ENCODE results near the gene TFAP2B.

The TFAP2B gene

GRCh38 chr6:50825375-50826036, 6.8 kb downstream of the TFAP2B start:
- H3K4me1 ChIP-seq (ENCODE audit: control insufficient read depth, insufficient read depth, low read length), result peaks cover 84% of the 10 kb centered on the region
- H3K27me3 ChIP-seq (ENCODE audit: control insufficient read depth, insufficient read depth, low read length), result peaks cover 100% of the 10 kb centered on the region
- H3K9ac ChIP-seq (ENCODE audit: low read depth, low read length), result no peak overlapping the region
- no peaks in the 10 kb centered on the region for H3K36me3 ChIP-seq (ENCODE audit: control insufficient read depth, insufficient read depth, low read length)
- H3K9me3 ChIP-seq (ENCODE audit: control insufficient read depth, insufficient read depth, low read length), result no peaks in the 10 kb centered on the region
- H3K4me3 ChIP-seq (ENCODE audit: low read depth, low read length), result peak overlapping the region; percentile 44
- H3K27ac ChIP-seq (ENCODE audit: low read depth, low read length), result no peak overlapping the region

- Histone ChIP-seq H3K9me3 (ENCODE audit: control insufficient read depth, insufficient read depth, low read length) (no peaks in the 10 kb centered on the region), H3K9ac (ENCODE audit: low read depth, low read length) (no peak overlapping the region), H3K27me3 (ENCODE audit: control insufficient read depth, insufficient read depth, low read length) (peaks cover 100% of the 10 kb centered on the region), H3K4me3 (ENCODE audit: low read depth, low read length) (peak overlapping the region; percentile 44), H3K4me1 (ENCODE audit: control insufficient read depth, insufficient read depth, low read length) (peaks cover 79% of the 10 kb centered on the region), H3K36me3 (ENCODE audit: control insufficient read depth, insufficient read depth, low read length) (no peaks in the 10 kb centered on the region), H3K27ac (ENCODE audit: low read depth, low read length) (no peak overlapping the region)
These were observed 7.5 kb downstream of the TFAP2B start for GRCh38 chr6:50826037-50826761.

- peaks cover 100% of the 10 kb centered on the region for H3K27me3 ChIP-seq (ENCODE audit: control insufficient read depth, insufficient read depth, low read length)
- no peak overlapping the region for H3K4me3 ChIP-seq (ENCODE audit: low read depth, low read length)
- no peak overlapping the region for H3K9ac ChIP-seq (ENCODE audit: low read depth, low read length)
- no peak overlapping the region for H3K27ac ChIP-seq (ENCODE audit: low read depth, low read length)
- peaks cover 77% of the 10 kb centered on the region for H3K4me1 ChIP-seq (ENCODE audit: control insufficient read depth, insufficient read depth, low read length)
- H3K36me3 ChIP-seq (ENCODE audit: control insufficient read depth, insufficient read depth, low read length), result no peaks in the 10 kb centered on the region
- H3K9me3 ChIP-seq (ENCODE audit: control insufficient read depth, insufficient read depth, low read length), result no peaks in the 10 kb centered on the region
These were observed 8.1 kb downstream of the TFAP2B start for GRCh38 chr6:50826803-50827202.

- Histone ChIP-seq H3K9ac (ENCODE audit: low read depth, low read length) (no peak overlapping the region), H3K4me3 (ENCODE audit: low read depth, low read length) (no peak overlapping the region), H3K27me3 (ENCODE audit: control insufficient read depth, insufficient read depth, low read length) (peaks cover 100% of the 10 kb centered on the region), H3K36me3 (ENCODE audit: control insufficient read depth, insufficient read depth, low read length) (no peaks in the 10 kb centered on the region), H3K9me3 (ENCODE audit: control insufficient read depth, insufficient read depth, low read length) (no peaks in the 10 kb centered on the region), H3K27ac (ENCODE audit: low read depth, low read length) (no peak overlapping the region), H3K4me1 (ENCODE audit: control insufficient read depth, insufficient read depth, low read length) (peaks cover 56% of the 10 kb centered on the region)
These were observed 10.4 kb downstream of the TFAP2B start for GRCh38 chr6:50829049-50829448.

GRCh38 chr6:50829898-50830444, 11.3 kb downstream of the TFAP2B start:
- H3K36me3 ChIP-seq (ENCODE audit: control insufficient read depth, insufficient read depth, low read length), result no peaks in the 10 kb centered on the region
- H3K27ac ChIP-seq (ENCODE audit: low read depth, low read length), result no peak overlapping the region
- H3K9ac ChIP-seq (ENCODE audit: low read depth, low read length), result no peak overlapping the region
- no peaks in the 10 kb centered on the region for H3K9me3 ChIP-seq (ENCODE audit: control insufficient read depth, insufficient read depth, low read length)
- peaks cover 100% of the 10 kb centered on the region for H3K27me3 ChIP-seq (ENCODE audit: control insufficient read depth, insufficient read depth, low read length)
- H3K4me1 ChIP-seq (ENCODE audit: control insufficient read depth, insufficient read depth, low read length), result peaks cover 47% of the 10 kb centered on the region
- H3K4me3 ChIP-seq (ENCODE audit: low read depth, low read length), result no peak overlapping the region

- Histone ChIP-seq H3K27me3 (ENCODE audit: control insufficient read depth, insufficient read depth, low read length) (peaks cover 100% of the 10 kb centered on the region), H3K9ac (ENCODE audit: low read depth, low read length) (no peak overlapping the region), H3K36me3 (ENCODE audit: control insufficient read depth, insufficient read depth, low read length) (no peaks in the 10 kb centered on the region), H3K4me1 (ENCODE audit: control insufficient read depth, insufficient read depth, low read length) (peaks cover 39% of the 10 kb centered on the region), H3K9me3 (ENCODE audit: control insufficient read depth, insufficient read depth, low read length) (no peaks in the 10 kb centered on the region), H3K27ac (ENCODE audit: low read depth, low read length) (no peak overlapping the region), H3K4me3 (ENCODE audit: low read depth, low read length) (no peak overlapping the region)
These were observed 12.5 kb downstream of the TFAP2B start for GRCh38 chr6:50831186-50831585.

GRCh38 chr6:50832912-50833311, 14.2 kb downstream of the TFAP2B start:
- Histone ChIP-seq H3K9ac (ENCODE audit: low read depth, low read length) (no peak overlapping the region), H3K27me3 (ENCODE audit: control insufficient read depth, insufficient read depth, low read length) (peaks cover 100% of the 10 kb centered on the region), H3K4me1 (ENCODE audit: control insufficient read depth, insufficient read depth, low read length) (peaks cover 24% of the 10 kb centered on the region), H3K36me3 (ENCODE audit: control insufficient read depth, insufficient read depth, low read length) (no peaks in the 10 kb centered on the region), H3K9me3 (ENCODE audit: control insufficient read depth, insufficient read depth, low read length) (no peaks in the 10 kb centered on the region), H3K4me3 (ENCODE audit: low read depth, low read length) (no peak overlapping the region), H3K27ac (ENCODE audit: low read depth, low read length) (no peak overlapping the region)

GRCh38 chr6:50834929-50835410, 16.3 kb downstream of the TFAP2B start:
- Histone ChIP-seq H3K36me3 (ENCODE audit: control insufficient read depth, insufficient read depth, low read length) (no peaks in the 10 kb centered on the region), H3K9ac (ENCODE audit: low read depth, low read length) (no peak overlapping the region), H3K27me3 (ENCODE audit: control insufficient read depth, insufficient read depth, low read length) (peaks cover 100% of the 10 kb centered on the region), H3K4me3 (ENCODE audit: low read depth, low read length) (no peak overlapping the region), H3K4me1 (ENCODE audit: control insufficient read depth, insufficient read depth, low read length) (peaks cover 17% of the 10 kb centered on the region), H3K9me3 (ENCODE audit: control insufficient read depth, insufficient read depth, low read length) (no peaks in the 10 kb centered on the region), H3K27ac (ENCODE audit: low read depth, low read length) (no peak overlapping the region)

- H3K36me3 ChIP-seq (ENCODE audit: control insufficient read depth, insufficient read depth, low read length), result no peaks in the 10 kb centered on the region
These were observed 17.6 kb downstream of the TFAP2B start for GRCh38 chr6:50836231-50836630.

GRCh38 chr6:50837589-50838445, 19.1 kb downstream of the TFAP2B start:
- Histone ChIP-seq H3K9me3 (ENCODE audit: control insufficient read depth, insufficient read depth, low read length) (no peaks in the 10 kb centered on the region), H3K27ac (ENCODE audit: low read depth, low read length) (no peak overlapping the region), H3K4me1 (ENCODE audit: control insufficient read depth, insufficient read depth, low read length) (peaks cover 32% of the 10 kb centered on the region), H3K4me3 (ENCODE audit: low read depth, low read length) (no peak overlapping the region), H3K36me3 (ENCODE audit: control insufficient read depth, insufficient read depth, low read length) (no peaks in the 10 kb centered on the region), H3K9ac (ENCODE audit: low read depth, low read length) (no peak overlapping the region), H3K27me3 (ENCODE audit: control insufficient read depth, insufficient read depth, low read length) (peaks cover 100% of the 10 kb centered on the region)

More at GRCh38 chr6:50836231-50836630, 17.6 kb downstream of the TFAP2B start:
- Histone ChIP-seq H3K9ac (ENCODE audit: low read depth, low read length) (no peak overlapping the region), H3K4me3 (ENCODE audit: low read depth, low read length) (no peak overlapping the region), H3K27me3 (ENCODE audit: control insufficient read depth, insufficient read depth, low read length) (peaks cover 100% of the 10 kb centered on the region), H3K4me1 (ENCODE audit: control insufficient read depth, insufficient read depth, low read length) (peaks cover 24% of the 10 kb centered on the region), H3K9me3 (ENCODE audit: control insufficient read depth, insufficient read depth, low read length) (no peaks in the 10 kb centered on the region), H3K27ac (ENCODE audit: low read depth, low read length) (no peak overlapping the region)

All from HUES48 (cell line).